ENCODE data around the gene CD200R1.

DNA sequence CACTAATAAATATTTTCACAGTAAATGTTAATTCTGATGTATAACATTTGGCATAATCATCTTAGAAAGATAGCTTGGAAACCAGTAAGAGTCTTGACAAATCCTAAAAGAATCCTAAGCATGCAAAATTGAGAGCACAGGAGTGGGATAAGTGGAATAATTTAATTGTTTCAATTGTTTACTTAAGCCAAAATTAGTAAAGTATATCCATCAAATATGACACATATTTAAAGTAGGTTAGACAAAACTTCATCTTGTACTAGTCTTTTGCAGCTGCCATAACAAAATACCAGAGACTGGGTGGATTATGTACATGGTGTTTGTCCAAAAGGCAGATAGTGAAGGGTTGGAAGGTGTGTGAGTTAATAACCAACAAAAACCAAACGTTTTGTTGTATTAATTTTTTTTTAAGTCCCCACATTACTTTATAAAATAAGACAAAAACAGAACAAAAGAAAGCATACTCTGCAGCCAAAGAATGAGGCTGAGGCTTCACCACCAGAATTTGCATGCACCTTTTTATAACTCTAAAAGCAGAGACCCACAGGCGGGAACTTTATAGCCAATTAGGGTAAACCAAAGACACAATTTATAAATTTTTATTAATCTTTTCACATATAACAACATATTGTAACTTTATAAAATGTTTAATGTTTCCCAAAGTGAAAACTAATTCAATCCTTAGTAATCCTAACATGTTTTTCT lies 86.4 kb downstream of the CD200R1 start:
- TF ChIP-seq POLR2A (IDR thresholded peaks at IDR 0.05) (no peak), CTCF (IDR thresholded peaks at IDR 0.05) (no peak)
